Measurements from ENCODE around the gene ASAP3.
"Not testable (repeated sequence)": the region's sequence is repeated elsewhere in the genome, so short reads cannot be mapped to it uniquely, and the experiment has no call there.

The ASAP3 gene

DNA sequence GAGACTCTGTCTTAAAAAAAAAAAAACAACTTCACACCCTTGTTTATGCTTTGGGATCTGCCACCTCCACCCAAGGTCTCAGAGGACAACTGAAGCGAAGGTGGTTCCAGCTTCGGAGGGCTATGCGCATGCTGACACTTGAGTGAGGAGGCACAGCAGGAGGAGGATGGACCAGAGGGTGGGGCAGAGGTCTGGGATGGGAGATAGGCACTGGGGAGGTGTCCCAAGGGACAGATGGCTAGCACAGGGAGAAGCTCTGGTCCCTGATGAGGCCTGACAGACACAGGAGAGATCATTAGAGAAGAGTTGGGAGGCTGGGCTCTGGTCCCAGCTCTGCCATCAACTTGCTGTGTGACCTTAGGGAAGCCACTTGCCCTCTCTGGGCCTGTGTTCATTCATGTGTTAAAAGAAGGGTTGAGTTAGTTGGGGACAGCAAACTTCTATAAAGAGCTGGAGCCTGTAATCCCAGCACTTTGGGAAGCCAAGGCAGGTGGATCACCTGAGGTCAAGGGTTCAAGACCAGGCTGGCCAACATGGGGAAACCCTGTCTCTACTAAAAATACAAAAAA lies 30.2 kb upstream of the ASAP3 start:
- no peak for DNase-seq (ENCODE audit: low read depth)

DNA sequence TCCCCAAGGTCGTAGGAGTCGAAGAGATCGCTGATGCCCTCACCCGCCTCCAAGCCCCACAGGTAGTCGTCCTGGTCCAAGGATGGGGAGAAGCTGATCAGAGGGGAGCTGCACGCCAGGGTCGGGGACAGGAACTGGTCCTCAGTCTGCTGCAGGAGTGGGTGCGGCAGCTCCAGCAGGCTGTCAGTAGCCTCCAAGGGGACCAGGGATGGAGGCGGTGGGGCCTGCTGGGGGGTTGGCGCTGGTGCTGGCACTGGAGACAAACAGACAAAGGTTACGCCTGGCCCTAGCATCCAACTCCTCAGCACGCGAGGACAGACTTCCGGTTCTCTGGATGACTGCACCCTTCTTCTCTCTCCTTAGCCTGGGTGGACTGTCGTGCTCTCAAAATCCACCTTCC lies 25.9 kb upstream of the ASAP3 start:
- DNase-seq (ENCODE audit: low read depth): no peak

DNA sequence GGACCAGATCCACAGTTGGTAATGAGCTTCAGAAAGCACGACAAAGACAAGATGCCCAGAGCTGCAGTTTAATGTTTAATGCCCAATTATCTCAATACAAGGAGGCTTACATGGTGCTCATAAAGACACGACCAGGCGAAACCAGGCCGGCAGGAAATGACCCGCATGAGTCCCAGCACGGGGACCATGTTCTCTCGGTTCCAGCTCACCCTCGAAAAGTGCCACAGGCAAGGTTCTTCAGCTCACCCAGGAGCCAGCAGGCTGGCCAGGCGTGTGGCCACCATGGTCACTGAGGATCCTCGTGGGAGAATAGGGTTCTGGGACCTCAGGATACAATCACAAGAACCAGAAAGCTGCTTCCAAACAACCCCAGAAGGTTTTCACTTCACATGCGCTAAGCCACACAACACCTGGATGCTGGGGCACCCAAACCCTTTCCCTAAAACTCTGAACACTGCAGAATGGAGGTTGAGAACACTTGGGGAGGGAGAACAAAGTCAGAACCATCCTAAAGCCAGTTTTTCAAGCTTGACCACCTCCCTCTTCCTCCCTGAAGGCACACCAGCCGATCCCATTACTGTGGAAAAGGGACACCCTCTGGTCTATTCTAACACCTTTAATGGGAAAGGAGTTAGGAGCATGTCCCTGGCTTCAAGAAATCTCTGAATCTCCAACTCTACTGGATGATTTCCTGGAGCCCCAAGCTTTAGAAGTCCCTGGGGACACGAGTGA lies 22.6 kb upstream of the ASAP3 start:
- DNase-seq (ENCODE audit: low read depth): no peak

- DNase-seq (ENCODE audit: low read depth): no peak
These were observed 21.9 kb upstream of the ASAP3 start for GRCh38 chr1:23505851-23506250.

DNA sequence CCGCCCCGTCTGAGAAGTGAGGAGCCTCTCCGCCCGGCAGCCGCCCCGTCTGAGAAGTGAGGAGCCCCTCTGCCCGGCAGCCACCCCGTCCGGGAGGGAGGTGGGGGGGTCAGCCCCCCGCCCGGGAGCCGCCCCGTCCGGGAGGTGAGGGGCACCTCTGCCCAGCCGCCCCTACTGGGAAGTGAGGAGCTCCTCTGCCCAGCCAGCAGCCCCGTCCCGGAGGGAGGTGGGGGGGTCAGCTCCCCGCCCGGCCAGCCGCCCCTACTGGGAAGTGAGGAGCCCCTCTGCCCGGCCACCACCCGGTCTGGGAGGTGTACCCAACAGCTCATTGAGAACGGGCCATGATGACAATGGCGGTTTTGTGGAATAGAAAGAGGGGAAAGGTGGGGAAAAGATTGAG lies 20.2 kb upstream of the ASAP3 start:
- not testable (repeated sequence) for DNase-seq (ENCODE audit: low read depth)

GRCh38 chr1:23502951-23503350 lies 19.0 kb upstream of the ASAP3 start:
- DNase-seq (ENCODE audit: low read depth): no peak

- DNase-seq (ENCODE audit: low read depth): no peak
These were observed 16.5 kb upstream of the ASAP3 start for GRCh38 chr1:23500466-23500865.

DNA sequence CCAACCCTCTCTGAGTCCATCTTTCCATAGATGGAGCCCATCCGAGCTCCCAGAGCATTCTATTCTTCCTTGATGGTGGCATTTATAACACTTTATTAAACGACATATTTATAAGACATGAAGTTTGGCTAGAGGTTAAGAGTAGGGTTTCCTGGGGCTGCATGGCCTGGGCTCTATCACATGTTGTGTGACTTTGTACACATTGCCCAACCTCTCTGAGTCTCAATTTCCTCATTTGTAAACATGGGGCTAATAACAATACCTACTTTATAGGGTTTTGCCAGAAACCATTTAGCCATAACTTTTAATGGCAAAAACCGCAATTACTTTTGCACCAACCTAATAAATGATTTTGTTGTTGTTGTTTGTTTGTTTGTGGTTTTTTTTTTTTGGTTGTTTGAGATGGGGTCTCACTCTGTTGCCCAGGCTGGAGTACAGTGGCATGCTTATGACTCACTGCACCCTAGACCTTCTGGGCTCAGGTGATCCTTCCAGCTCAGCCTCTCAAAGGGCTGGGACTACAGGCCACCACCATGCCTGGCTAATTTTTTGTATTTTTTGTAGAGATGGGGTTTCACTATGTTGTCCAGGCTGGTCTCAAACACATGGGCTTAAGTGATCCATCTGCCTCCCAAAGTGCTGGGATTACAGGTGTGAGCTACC lies 13.9 kb upstream of the ASAP3 start:
- DNase-seq (ENCODE audit: low read depth): no peak

DNA sequence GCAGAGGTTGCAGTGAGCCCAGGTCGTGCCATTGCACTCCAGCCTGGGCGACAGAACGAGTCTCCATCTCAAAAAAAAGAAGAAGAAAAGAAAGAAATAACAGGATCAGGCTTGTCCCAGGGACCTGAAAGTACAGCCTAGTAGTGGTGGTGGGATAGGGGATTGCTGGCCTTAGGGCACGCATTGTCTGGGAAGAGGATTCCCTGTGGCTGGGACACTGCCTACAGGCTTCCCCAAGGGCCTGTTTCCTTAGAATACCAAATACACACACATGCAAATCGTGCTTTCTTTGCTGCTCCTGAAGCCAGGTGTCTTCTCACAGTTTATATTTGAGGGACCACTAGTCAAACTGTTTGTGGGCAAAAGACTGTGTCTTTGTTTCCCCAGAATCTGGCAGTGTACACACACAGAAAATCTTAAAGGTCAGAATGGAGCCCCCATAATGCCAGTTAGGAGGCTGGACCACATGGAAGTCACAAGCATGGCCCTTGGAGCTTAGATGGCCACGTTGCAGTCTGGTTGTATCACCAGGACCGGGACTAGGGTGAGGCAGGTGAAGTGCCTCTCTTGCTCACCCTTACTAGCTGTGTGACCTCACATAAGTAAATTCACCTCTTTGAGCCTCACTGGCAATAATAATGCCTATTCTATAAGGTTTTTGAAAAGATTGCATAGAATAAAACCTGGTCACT lies 12.7 kb upstream of the ASAP3 start:
- DNase-seq (ENCODE audit: low read depth): no peak

- not testable (repeated sequence) for DNase-seq (ENCODE audit: low read depth)
These were observed 10.9 kb upstream of the ASAP3 start for GRCh38 chr1:23494836-23495235.

GRCh38 chr1:23492776-23493175 lies 8.8 kb upstream of the ASAP3 start:
- not testable (repeated sequence) for DNase-seq (ENCODE audit: low read depth)

- DNase-seq (ENCODE audit: low read depth): no peak
These were observed 8.2 kb upstream of the ASAP3 start for GRCh38 chr1:23492132-23492720.

DNA sequence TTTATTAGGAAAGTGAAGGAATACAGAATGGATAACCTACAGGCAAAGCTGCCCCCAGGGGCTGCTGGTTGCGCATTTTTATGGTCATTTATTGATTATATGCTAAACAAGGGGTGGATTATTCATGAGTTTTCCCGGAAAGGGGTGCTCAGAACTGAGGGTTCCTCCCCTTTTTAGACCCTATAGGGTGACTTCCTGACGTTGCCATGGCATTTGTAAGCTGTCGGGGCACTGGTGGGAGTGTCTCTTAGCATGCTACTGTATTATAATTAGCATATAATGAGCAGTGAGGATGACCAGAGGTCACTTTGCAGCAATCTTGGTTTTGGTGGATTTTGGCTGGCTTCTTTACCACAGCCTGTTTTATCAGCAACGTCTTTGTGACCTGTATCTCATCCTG lies 5.9 kb upstream of the ASAP3 start:
- no peak for DNase-seq (ENCODE audit: low read depth)

- DNase-seq (ENCODE audit: low read depth): no peak
These were observed 988 bp upstream of the ASAP3 start for GRCh38 chr1:23485002-23485332.

DNA sequence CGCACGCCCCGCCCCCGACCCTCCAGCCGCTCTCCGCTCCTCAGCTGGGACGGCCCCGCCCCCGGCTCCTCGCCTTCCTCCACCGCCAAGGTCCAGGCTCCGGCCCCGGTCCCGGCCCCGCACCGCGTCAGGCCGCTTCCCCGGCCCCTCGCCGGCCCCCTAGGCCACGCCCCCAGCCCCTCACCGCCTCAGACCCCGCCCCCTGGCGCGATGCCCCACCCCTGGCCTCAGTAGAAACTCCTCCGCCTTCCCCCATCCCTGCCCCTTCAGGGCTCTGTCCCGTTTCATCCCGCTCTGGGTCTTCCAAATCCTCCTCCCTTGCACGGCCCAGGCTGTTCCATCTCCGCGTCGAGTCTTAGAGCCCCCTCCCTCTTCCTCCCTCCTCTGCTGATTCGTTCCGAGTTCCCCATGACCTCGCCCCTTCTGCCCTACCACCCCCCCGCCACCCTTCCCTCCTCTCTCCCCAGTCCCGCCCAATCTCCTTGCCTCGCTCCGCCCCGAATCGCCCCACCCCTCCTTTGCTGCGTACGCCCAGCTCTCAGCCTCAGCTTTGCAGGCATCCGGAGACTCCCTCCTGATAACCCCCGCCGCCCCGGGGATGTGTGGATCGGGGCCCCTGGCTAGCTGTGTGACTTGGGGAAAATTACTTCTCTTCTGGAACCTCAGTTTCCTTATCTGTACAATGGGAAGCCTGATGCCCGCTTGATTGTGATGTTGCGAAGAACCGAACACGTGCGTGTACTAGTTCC lies 448 bp upstream of the ASAP3 start:
- DNase-seq (ENCODE audit: low read depth): peak; percentile 92

- no peak for DNase-seq (ENCODE audit: low read depth)
These were observed 2.1 kb downstream of the ASAP3 start for GRCh38 chr1:23481904-23482303.

DNA sequence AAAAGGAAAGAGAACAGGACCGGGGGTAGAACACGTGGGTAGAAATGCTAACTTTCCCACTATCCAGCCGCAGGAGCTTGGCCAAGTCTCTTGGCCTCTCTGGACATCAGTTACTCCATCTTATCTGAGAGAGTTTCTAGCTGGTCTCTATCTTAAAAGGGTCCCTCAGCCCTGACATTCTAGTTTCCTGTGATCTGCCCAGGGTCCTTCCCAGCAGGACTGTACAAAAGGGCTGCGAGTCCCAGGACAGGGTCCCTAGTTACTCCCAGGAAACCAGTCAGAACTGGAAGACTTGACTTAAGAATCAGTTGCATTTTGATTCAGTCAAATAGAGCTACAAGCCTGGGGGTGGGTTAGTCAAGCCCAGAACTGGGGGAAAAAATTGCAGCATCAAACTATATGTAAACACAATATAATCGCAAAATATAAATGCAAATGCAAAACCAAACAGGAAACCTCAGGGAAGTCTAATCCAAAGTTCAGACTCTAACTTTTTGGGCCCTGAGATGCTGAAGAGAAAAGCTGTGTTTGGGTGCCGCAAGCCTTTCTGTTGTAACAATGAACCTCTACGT lies 2.9 kb downstream of the ASAP3 start:
- DNase-seq (ENCODE audit: low read depth): no peak

DNA sequence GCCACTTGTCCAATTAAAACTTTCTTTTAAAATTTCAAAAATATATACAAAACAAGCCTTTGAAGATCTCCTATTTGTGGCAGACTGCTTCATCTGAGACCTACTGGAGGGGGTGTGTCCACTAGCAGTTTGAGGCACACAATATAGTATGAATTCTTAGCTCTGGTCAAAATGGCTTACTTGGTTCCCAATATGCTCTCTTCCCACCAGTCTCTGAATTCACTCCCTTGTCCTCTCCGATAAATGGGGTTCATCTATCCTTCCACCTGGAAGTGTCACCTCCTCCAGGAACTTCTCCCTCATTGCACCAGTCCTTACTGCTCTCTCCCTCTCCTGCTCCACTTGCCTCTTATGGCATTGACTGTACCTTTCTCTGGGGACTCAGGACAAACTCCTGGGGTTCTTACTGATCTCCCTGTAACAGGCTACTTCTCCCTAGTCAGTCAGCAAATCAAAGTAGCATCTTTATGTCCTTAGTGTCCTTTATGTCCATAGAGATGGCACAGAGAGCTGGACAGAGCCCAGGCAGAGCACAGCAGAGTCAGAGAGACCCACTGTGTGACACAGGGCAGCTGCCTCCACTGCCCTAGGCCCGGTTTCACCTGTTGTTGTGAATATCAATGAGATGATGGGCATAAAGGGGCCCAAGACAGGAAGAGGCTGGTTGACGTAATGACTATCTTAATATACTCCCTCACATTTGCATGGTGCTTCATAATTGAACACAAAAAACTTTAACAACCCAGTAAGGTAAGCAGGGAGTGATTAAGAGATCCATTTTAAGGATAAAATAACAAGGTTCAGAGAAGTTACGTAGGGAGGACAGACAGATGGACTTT lies 3.6 kb downstream of the ASAP3 start:
- no peak for DNase-seq (ENCODE audit: low read depth)

- DNase-seq (ENCODE audit: low read depth): no peak
These were observed 4.4 kb downstream of the ASAP3 start for GRCh38 chr1:23479666-23479941.

- peak; percentile 82 for DNase-seq (ENCODE audit: low read depth)
These were observed 4.9 kb downstream of the ASAP3 start for GRCh38 chr1:23478896-23479665.
